ENCODE data around the gene BICRAL. TPM values are rescaled to one million over a fixed set of nuclear protein-coding genes. Genes with fewer than 3 reads are reported as not detected.

Gene BICRAL
- total and polyA plus RNA-seq, 9 of the 15 experiments (the other 6 are each of a cell fraction or from before 2014, with no cell fraction given): 1.2 to 11.9 (median 5.6) TPM

DNA sequence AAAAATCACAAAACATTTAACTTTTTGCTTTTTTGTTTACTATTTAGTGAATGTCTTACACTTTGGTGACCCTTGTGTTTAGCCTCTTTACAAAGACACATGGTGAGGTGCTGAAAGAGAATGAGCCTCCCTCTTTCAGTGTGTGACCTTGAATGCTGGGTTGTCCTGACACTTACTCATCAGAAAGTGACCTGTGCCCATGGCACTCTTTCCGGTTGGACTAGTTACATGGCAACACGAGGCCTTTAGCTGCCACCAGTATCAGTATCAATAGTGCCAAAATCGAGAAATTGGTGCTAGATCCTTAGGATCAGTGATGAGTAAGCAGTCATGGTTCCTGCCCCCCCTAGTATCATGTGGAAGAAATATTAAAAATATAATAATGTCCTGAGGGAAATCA is 95.8 kb downstream of the BICRAL start:
- no TSS peak for BruUV-seq (replicated peaks)
- in situ Hi-C loops (cut with MboI): loop anchor here (5.0 kb wide), 1 partner anchor 215 kb away; no protein-coding TSS in a partner anchor

More for the DNA sequence above, 95.8 kb downstream of the BICRAL start:
- FAIRE-seq (no peak), ATAC-seq (no peak), DNase-seq (ENCODE audit: extremely low read depth in 1 of 4, low spot score in 3 of 4) (no peak)
- Histone ChIP-seq H3K79me2 (ENCODE audit: control insufficient read depth, insufficient read depth, low read length) (peaks cover 36% of the 10 kb centered on the region), H3K9me3 (replicated peaks; ENCODE audit: control insufficient read depth, insufficient read depth, low read depth, low read length) (no peaks in the 10 kb centered on the region), H3K27ac (ENCODE audit: extremely low read depth, low read depth, low read length) (no peak overlapping the region), H3K4me1 (replicated peaks in 1 of 2; ENCODE audit: control insufficient read depth in 2 of 2, insufficient read depth in 2 of 2, low read length in 2 of 2) (peaks cover 0 to 20% of the 10 kb centered on the region in 2 experiments; a peak in 3 of 5 replicates), H3K4me2 (ENCODE audit: insufficient read depth, low read length) (no peak overlapping the region), H3K9ac (ENCODE audit: insufficient read depth in 1 of 2, low read depth in 2 of 2, low read length in 2 of 2) (no peak overlapping the region), H3K27me3 (ENCODE audit: control insufficient read depth in 2 of 2, insufficient read depth in 2 of 2, low read length in 2 of 2) (no peaks in the 10 kb centered on the region), H2AFZ (ENCODE audit: low read depth, low read length) (peak overlapping the region; percentile 37; the same call in 1 of the 2 replicates), H3K36me3 (ENCODE audit: control insufficient read depth, insufficient read depth, low read length) (peaks cover 16% of the 10 kb centered on the region), H3K9me1 (ENCODE audit: control insufficient read depth, insufficient read depth, low read length) (no peaks in the 10 kb centered on the region), H4K20me1 (replicated peaks; ENCODE audit: control insufficient read depth, insufficient read depth, low read length) (no peaks in the 10 kb centered on the region), H3K4me3 (no peak overlapping the region)
- TF ChIP-seq ZC3H4 (CRISPR knock-in tag; IDR thresholded peaks at IDR 0.05; ENCODE audit: borderline replicate concordance): 0 out of 2 replicates have a peak, but pooled peaks have one; percentile 1
- no peak for TF ChIP-seq SRSF9 (IDR thresholded peaks at IDR 0.05; ENCODE audit: borderline replicate concordance, low read depth, low read length)
- TF ChIP-seq, protein P1, sequence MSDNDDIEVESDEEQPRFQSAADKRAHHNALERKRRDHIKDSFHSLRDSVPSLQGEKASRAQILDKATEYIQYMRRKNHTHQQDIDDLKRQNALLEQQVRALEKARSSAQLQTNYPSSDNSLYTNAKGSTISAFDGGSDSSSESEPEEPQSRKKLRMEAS (CRISPR knock-in tag; IDR thresholded peaks at IDR 0.05): no peak
- TF ChIP-seq, protein P2, sequence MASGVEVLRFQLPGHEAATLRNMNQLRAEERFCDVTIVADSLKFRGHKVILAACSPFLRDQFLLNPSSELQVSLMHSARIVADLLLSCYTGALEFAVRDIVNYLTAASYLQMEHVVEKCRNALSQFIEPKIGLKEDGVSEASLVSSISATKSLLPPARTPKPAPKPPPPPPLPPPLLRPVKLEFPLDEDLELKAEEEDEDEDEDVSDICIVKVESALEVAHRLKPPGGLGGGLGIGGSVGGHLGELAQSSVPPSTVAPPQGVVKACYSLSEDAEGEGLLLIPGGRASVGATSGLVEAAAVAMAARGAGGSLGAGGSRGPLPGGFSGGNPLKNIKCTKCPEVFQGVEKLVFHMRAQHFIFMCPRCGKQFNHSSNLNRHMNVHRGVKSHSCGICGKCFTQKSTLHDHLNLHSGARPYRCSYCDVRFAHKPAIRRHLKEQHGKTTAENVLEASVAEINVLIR (CRISPR knock-in tag; IDR thresholded peaks at IDR 0.05): no peak
- CTCF ChIA-PET (ENCODE audit: low intra/inter-chr PET ratio): interaction anchor here (0.7 to 2.5 kb wide), 7 partner anchors 21 to 1098 kb away, joined by 3 to 25 read pairs (median 3); partner anchors contain the start of gene FRS3
- POLR2A ChIA-PET: interaction anchor here (0.7 to 1.2 kb wide), 3 partner anchors 29 to 284 kb away, joined by 3 to 5 read pairs (median 3); no protein-coding TSS in a partner anchor
- intact Hi-C loops (cut with micrococcal nuclease): loop anchor here (1.0 to 10.0 kb wide), 7 partner anchors 95 to 1095 kb away; partner anchors contain the start of genes BICRAL and PRICKLE4
- WGBS (ENCODE audit: insufficient coverage, low coverage, missing lambda C conversion rate): 41% methylated on average over 3 of the region's 3 CpGs

Measured in K562 (cell line).